ENCODE data around the gene CHMP5. TPM values are rescaled to one million over a fixed set of nuclear protein-coding genes. Genes with fewer than 3 reads are reported as not detected.

The CHMP5 gene
- total RNA-seq, 4 donors from 2014 or later, result 42.9 to 78.8 (median 60.8) TPM

GRCh38 chr9:33250458-33250995, 14.3 kb upstream of the CHMP5 start:
- H3K9me3 ChIP-seq, result no peaks in the 10 kb centered on the region
- no peak overlapping the region for H3K27ac ChIP-seq
- peaks cover 0 to 56% (median 0%) of the 10 kb centered on the region in 3 donors for H3K36me3 ChIP-seq
- peak in 1 of 3 donors; percentile 40 for DNase-seq
- H3K4me3 ChIP-seq, result no peak overlapping the region
- TF ChIP-seq, protein P1, sequence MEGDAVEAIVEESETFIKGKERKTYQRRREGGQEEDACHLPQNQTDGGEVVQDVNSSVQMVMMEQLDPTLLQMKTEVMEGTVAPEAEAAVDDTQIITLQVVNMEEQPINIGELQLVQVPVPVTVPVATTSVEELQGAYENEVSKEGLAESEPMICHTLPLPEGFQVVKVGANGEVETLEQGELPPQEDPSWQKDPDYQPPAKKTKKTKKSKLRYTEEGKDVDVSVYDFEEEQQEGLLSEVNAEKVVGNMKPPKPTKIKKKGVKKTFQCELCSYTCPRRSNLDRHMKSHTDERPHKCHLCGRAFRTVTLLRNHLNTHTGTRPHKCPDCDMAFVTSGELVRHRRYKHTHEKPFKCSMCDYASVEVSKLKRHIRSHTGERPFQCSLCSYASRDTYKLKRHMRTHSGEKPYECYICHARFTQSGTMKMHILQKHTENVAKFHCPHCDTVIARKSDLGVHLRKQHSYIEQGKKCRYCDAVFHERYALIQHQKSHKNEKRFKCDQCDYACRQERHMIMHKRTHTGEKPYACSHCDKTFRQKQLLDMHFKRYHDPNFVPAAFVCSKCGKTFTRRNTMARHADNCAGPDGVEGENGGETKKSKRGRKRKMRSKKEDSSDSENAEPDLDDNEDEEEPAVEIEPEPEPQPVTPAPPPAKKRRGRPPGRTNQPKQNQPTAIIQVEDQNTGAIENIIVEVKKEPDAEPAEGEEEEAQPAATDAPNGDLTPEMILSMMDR (IDR thresholded peaks at IDR 0.05), result no peak
- TF ChIP-seq POLR2A (IDR thresholded peaks at IDR 0.05), result no peak
- H3K27me3 ChIP-seq, result no peaks in the 10 kb centered on the region
- peaks cover 0 to 3% (median 0%) of the 10 kb centered on the region in 4 donors for H3K4me1 ChIP-seq

- H3K27ac ChIP-seq, result no peak overlapping the region
- peaks cover 0 to 85% (median 0%) of the 10 kb centered on the region in 3 donors for H3K36me3 ChIP-seq
- no peak overlapping the region for H3K4me3 ChIP-seq
- H3K9me3 ChIP-seq, result no peaks in the 10 kb centered on the region
- H3K4me1 ChIP-seq, result peaks cover 0 to 1% (median 0%) of the 10 kb centered on the region in 4 donors
- no peak for DNase-seq
- TF ChIP-seq, protein P1 (IDR thresholded peaks at IDR 0.05), result no peak
- TF ChIP-seq POLR2A (IDR thresholded peaks at IDR 0.05), result no peak
- H3K27me3 ChIP-seq, result no peaks in the 10 kb centered on the region
Observed at GRCh38 chr9:33254211-33254610, 10.6 kb upstream of the CHMP5 start.

GRCh38 chr9:33255014-33255413, 9.8 kb upstream of the CHMP5 start:
- TF ChIP-seq, protein P1 (IDR thresholded peaks at IDR 0.05), result no peak
- TF ChIP-seq POLR2A (IDR thresholded peaks at IDR 0.05), result no peak
- H3K4me1 ChIP-seq, result no peaks in the 10 kb centered on the region
- H3K9me3 ChIP-seq, result no peaks in the 10 kb centered on the region
- H3K27me3 ChIP-seq, result no peaks in the 10 kb centered on the region
- H3K36me3 ChIP-seq, result peaks cover 0 to 85% (median 0%) of the 10 kb centered on the region in 3 donors
- H3K4me3 ChIP-seq, result no peak overlapping the region
- DNase-seq, result peak in 1 of 3 donors; percentile 17
- no peak overlapping the region for H3K27ac ChIP-seq

DNA sequence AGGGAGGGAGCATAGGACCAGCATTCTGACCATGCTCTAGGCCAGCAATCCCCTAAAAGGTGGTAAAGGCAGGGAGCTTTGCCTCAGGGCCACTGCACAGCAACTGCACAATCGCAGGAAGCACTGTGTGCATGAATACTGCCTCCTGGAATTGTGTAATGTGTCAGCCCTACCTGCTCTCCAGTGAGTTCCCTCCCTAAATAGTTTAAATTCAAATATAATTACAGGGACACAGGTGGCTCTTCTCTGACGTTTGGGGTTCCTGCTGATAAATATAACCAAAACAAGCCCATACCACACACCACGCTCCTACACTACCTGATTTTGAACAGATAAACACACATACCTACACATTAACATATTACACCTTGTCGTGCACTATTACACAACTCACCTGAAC, 9.4 kb upstream of the CHMP5 start:
- Histone ChIP-seq H3K4me1 (no peaks in the 10 kb centered on the region), H3K9me3 (no peaks in the 10 kb centered on the region), H3K27ac (peak overlapping the region in 3 of 4 donors; percentile 23 to 62 (median 24)), H3K27me3 (no peaks in the 10 kb centered on the region), H3K4me3 (no peak overlapping the region), H3K36me3 (peaks cover 0 to 88% (median 0%) of the 10 kb centered on the region in 3 donors)
- no peak for DNase-seq
- TF ChIP-seq, protein P1 (IDR thresholded peaks at IDR 0.05), result no peak
- TF ChIP-seq POLR2A (IDR thresholded peaks at IDR 0.05), result no peak

DNA sequence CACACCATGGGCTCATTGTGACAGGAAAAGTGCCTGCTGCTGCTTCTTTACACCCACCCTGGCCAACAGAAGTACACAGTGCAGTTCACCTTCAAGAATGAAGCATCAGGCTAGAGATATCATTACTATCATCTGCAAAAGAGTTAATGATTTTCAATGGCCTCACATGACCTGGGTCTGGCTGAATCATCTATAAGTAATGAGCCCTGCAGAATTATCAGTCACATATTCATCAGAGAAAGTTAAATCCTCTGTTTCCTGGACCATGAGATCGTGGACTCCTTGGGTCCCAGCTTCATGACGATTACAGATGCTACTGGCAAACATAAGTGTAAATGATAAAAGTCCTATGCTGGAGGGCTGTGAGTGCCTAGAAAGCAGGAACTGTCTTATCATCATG, 8.6 kb upstream of the CHMP5 start:
- Histone ChIP-seq H3K27me3 (no peaks in the 10 kb centered on the region), H3K4me3 (no peak overlapping the region), H3K9me3 (no peaks in the 10 kb centered on the region), H3K4me1 (no peaks in the 10 kb centered on the region), H3K36me3 (peaks cover 0 to 95% (median 0%) of the 10 kb centered on the region in 3 donors), H3K27ac (peak overlapping the region in 2 of 4 donors; percentile 24 to 62)
- TF ChIP-seq POLR2A (IDR thresholded peaks at IDR 0.05), result peak in 1 of 2 donors; percentile 14
- TF ChIP-seq, protein P1 (IDR thresholded peaks at IDR 0.05), result no peak
- no peak for DNase-seq

Measured in Peyer's patch (tissue), 4 donors.